Lower leg skin (tissue), 4 donors: ENCODE data around the gene EFL1. TPM values are rescaled to one million over a fixed set of nuclear protein-coding genes. Genes with fewer than 3 reads are reported as not detected.

Source experiments
- DNase-seq, 2 donors: peaks; one replicate each; pipeline ENCODE4 v3.0.0-alpha.2; 2019; ENCODE audit warnings: low spot score in 2 of 2
- H3K4me3 ChIP-seq: fragments of 200-600 bp; sonication (generic); 2 replicates; pipeline ENCODE4 v1.5.1; 2017; ENCODE audit warnings: mild to moderate bottlenecking, low read depth; ENCODE audit not compliant: poor library complexity, severe bottlenecking
- POLR2A ChIP-seq, 2 donors: fragments of 450-650 bp; IDR thresholded peaks; one replicate each; pipeline ENCODE4 v1.6.1; 2016 to 2017; ENCODE audit warnings: antibody characterized with exemption in 2 of 2, mild to moderate bottlenecking in 1 of 2, moderate library complexity in 1 of 2
- WGBS, 2 donors: methylation state at CpG; one replicate each; pipeline ENCODE4 v1.1.5; 2018; 5-methylcytosine and 5-hydroxymethylcytosine counted together
- intact Hi-C: fragments of 100-400 bp; cut with DNase I; formaldehyde crosslinking; loops from one replicate; pipeline ENCODE4 v1.15.0; 2023; ENCODE audit warnings: low total_unique reads
- total RNA-seq, 4 donors: library from RNA; depleted of rRNA; stranded (reverse); fragments of >200 nt; gene quantifications; one replicate each; pipeline ENCODE4 v1.1.0, GENCODE V29; 2016
- TF ChIP-seq, protein P1 (sequence below), 3 donors: fragments of 450-650 bp; IDR thresholded peaks; one replicate each; pipeline ENCODE4 v1.5.1; 2016; ENCODE audit warnings: antibody characterized with exemption in 3 of 3, mild to moderate bottlenecking in 3 of 3, moderate library complexity in 2 of 3

Gene EFL1
- total RNA-seq, 4 donors from 2014 or later, result 17.8 to 20.7 (median 19.5) TPM

DNA sequence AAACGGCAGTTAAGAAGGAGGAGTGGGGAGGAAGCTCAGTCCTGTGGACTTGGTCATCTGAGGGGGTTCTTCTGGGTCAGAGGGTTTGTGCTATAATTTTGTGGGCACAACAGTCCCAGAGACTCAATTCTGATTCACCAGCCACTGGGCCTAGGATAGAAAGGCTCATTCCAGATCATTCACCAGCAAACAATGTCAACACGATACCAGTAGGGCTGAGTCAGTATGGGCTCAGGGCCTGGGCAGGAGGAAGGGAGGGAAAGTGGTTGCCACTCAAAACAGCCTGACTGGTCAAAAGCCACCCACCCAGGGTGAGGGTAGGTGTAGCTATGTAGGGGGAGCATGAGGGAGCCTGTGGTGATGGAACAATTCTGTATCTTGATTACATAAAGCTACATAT, 129.8 kb downstream of the EFL1 start:
- no peak overlapping the region for H3K4me3 ChIP-seq
- intact Hi-C loops, result no loop called here
- WGBS, 2 donors, result 82 to 91% methylated on average over 2 of the region's 2 CpGs
- no peak for TF ChIP-seq POLR2A (IDR thresholded peaks at IDR 0.05)
- TF ChIP-seq, protein P1, sequence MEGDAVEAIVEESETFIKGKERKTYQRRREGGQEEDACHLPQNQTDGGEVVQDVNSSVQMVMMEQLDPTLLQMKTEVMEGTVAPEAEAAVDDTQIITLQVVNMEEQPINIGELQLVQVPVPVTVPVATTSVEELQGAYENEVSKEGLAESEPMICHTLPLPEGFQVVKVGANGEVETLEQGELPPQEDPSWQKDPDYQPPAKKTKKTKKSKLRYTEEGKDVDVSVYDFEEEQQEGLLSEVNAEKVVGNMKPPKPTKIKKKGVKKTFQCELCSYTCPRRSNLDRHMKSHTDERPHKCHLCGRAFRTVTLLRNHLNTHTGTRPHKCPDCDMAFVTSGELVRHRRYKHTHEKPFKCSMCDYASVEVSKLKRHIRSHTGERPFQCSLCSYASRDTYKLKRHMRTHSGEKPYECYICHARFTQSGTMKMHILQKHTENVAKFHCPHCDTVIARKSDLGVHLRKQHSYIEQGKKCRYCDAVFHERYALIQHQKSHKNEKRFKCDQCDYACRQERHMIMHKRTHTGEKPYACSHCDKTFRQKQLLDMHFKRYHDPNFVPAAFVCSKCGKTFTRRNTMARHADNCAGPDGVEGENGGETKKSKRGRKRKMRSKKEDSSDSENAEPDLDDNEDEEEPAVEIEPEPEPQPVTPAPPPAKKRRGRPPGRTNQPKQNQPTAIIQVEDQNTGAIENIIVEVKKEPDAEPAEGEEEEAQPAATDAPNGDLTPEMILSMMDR (IDR thresholded peaks at IDR 0.05), result no peak
- DNase-seq, result no peak

DNA sequence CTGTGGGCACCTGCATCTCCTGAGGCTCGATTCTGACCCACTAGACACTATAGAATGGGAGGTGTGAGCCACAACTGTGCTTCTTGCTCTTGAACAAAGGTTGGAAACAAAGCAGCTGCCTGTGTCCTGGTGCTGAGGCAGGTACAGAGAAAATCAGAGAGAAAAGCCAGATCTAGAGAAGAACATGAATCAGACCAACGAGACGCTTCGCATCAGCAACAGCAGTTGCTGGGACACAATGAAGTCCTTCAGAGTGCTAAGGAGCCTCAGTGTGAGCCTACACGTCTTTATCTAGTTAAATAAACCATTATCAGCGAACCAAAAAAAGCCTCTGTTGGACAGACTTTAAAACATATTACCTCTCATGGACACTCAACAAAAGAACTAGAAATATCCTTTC, 130.4 kb downstream of the EFL1 start:
- no peak for DNase-seq
- TF ChIP-seq, protein P1 (IDR thresholded peaks at IDR 0.05), result no peak
- no peak overlapping the region for H3K4me3 ChIP-seq
- WGBS, 2 donors, result 93 to 98% methylated on average over 6 of the region's 6 CpGs
- intact Hi-C loops, result no loop called here

DNA sequence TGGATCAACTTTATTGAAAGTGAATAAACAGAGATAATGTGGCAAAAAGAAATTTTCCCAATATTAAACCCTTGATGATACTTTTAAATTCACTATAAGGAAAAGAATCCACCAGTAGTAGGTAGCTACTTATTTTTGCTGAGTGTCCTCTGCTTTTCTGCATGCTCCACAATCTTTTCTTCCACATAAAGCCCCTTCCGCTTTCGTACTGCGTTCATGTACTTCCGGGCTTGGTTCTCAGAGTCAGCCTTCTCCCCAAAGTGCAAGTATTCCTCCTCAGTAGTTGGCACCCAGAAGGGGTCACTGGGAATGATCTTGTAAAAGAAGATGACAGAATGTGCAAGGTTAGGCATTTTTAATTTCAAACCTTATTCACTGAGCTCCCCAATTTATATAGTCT, 132.3 kb downstream of the EFL1 start:
- intact Hi-C loops, result no loop called here
- no peak overlapping the region for H3K4me3 ChIP-seq
- TF ChIP-seq POLR2A (IDR thresholded peaks at IDR 0.05), result no peak
- TF ChIP-seq, protein P1 (IDR thresholded peaks at IDR 0.05), result no peak
- 76% methylated on average over 4 of the region's 4 CpGs for WGBS, 2 donors
- DNase-seq, result no peak

DNA sequence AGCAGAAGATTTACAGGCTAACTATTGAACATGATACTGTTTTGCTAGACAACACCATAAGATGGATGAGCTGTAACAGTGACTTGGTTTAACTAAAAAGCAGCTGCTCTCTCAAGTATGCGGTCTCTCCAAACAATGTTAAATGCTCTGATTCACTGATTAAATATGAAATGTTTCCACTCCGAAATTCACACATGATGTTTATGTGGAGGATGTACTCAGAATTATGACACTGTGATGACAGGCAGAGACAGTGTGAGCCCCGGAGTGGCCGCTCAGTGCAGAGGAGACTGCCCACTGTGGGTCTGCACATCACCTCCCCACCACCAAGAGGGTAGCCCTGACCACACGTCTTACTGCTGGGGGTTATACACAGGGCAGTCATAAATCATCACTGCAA, 132.8 kb downstream of the EFL1 start:
- TF ChIP-seq POLR2A (IDR thresholded peaks at IDR 0.05), result no peak
- TF ChIP-seq, protein P1 (IDR thresholded peaks at IDR 0.05), result no peak
- H3K4me3 ChIP-seq, result no peak overlapping the region
- DNase-seq, result no peak
- 59 to 73% methylated on average over 5 of the region's 5 CpGs for WGBS, 2 donors
- intact Hi-C loops, result no loop called here

DNA sequence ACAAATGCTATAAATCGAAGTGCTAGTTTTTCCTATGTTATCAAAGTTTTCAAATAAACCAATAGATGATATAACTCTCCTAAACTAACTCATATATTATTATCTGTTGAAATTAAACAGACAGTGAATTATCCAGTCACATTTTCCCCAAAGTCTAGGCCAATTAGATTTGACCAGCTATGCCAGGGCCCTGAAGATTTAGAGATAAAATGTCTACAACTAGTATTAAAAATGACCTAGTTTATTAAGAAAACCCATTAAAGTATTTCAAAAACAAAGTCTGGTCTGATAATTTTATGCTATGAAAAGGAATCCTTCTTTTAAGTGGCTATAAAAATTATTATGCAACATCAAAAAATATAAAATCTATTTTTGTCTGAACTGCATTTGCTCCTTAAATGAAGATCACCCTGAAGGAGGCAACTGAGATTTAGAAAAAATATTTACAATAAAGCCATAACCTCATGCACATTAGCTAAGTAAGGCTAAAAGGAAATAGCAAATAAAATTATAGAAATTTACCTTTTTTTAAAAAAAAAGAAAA, 133.3 kb downstream of the EFL1 start:
- H3K4me3 ChIP-seq, result no peak overlapping the region
- no peak for DNase-seq
- intact Hi-C loops, result no loop called here
- 68 to 81% methylated on average over 1 of the region's 1 CpG for WGBS, 2 donors
- TF ChIP-seq, protein P1 (IDR thresholded peaks at IDR 0.05), result no peak
- TF ChIP-seq POLR2A (IDR thresholded peaks at IDR 0.05), result no peak
